Measurements from ENCODE around the gene PFDN5.
A peak's percentile ranks its signal among the peaks of the same experiment; 100 is the strongest.
"Not testable (repeated sequence)": the region's sequence is repeated elsewhere in the genome, so short reads cannot be mapped to it uniquely, and the experiment has no call there.

Gene PFDN5

GRCh38 chr12:53324113-53324778 lies 28.9 kb downstream of the PFDN5 start:
- in situ Hi-C loops (cut with MboI; ENCODE audit: low pct_unique_long_range_greater_than_20kb, low sequenced_read_pairs) = no loop called here
- peak; percentile 87 for DNase-seq

GRCh38 chr12:53324779-53325510 lies 29.6 kb downstream of the PFDN5 start:
- DNase-seq = peak; percentile 89
- in situ Hi-C loops (cut with MboI; ENCODE audit: low pct_unique_long_range_greater_than_20kb, low sequenced_read_pairs) = no loop called here

GRCh38 chr12:53325511-53326061 lies 30.2 kb downstream of the PFDN5 start:
- DNase-seq = no peak
- in situ Hi-C loops (cut with MboI; ENCODE audit: low pct_unique_long_range_greater_than_20kb, low sequenced_read_pairs) = no loop called here

GRCh38 chr12:53326460-53327185 lies 31.3 kb downstream of the PFDN5 start:
- no peak for DNase-seq
- in situ Hi-C loops (cut with MboI; ENCODE audit: low pct_unique_long_range_greater_than_20kb, low sequenced_read_pairs) = no loop called here

- DNase-seq = peak; percentile 49
- in situ Hi-C loops (cut with MboI; ENCODE audit: low pct_unique_long_range_greater_than_20kb, low sequenced_read_pairs) = no loop called here
Observed at GRCh38 chr12:53327435-53328042, 32.2 kb downstream of the PFDN5 start.

GRCh38 chr12:53328043-53328435 lies 32.7 kb downstream of the PFDN5 start:
- DNase-seq = no peak

GRCh38 chr12:53330671-53331070 lies 35.3 kb downstream of the PFDN5 start:
- no peak for DNase-seq
- in situ Hi-C loops (cut with MboI; ENCODE audit: low pct_unique_long_range_greater_than_20kb, low sequenced_read_pairs) = no loop called here

More at GRCh38 chr12:53328043-53328435, 32.7 kb downstream of the PFDN5 start:
- in situ Hi-C loops (cut with MboI; ENCODE audit: low pct_unique_long_range_greater_than_20kb, low sequenced_read_pairs) = no loop called here

- DNase-seq; in situ Hi-C loops (cut with MboI; ENCODE audit: low pct_unique_long_range_greater_than_20kb, low sequenced_read_pairs): not testable (repeated sequence)
Observed at GRCh38 chr12:53332339-53332738, 37.0 kb downstream of the PFDN5 start.

- no peak for DNase-seq
- in situ Hi-C loops (cut with MboI; ENCODE audit: low pct_unique_long_range_greater_than_20kb, low sequenced_read_pairs) = no loop called here
Observed at GRCh38 chr12:53332744-53333143, 37.4 kb downstream of the PFDN5 start.

GRCh38 chr12:53333289-53333688 lies 37.9 kb downstream of the PFDN5 start:
- in situ Hi-C loops (cut with MboI; ENCODE audit: low pct_unique_long_range_greater_than_20kb, low sequenced_read_pairs) = no loop called here
- DNase-seq = no peak

GRCh38 chr12:53333845-53334244 lies 38.5 kb downstream of the PFDN5 start:
- in situ Hi-C loops (cut with MboI; ENCODE audit: low pct_unique_long_range_greater_than_20kb, low sequenced_read_pairs) = no loop called here
- no peak for DNase-seq

GRCh38 chr12:53334822-53335221 lies 39.5 kb downstream of the PFDN5 start:
- DNase-seq = no peak

GRCh38 chr12:53336181-53336681 lies 40.9 kb downstream of the PFDN5 start, which contains the start of gene SP7:
TSS of gene SP7 (minus strand) at chr12:53336354. CDS start at chr12:53335646, 708 bp downstream.
- peak; percentile 87 for DNase-seq
- in situ Hi-C loops (cut with MboI; ENCODE audit: low pct_unique_long_range_greater_than_20kb, low sequenced_read_pairs) = no loop called here

More at GRCh38 chr12:53334822-53335221, 39.5 kb downstream of the PFDN5 start:
- in situ Hi-C loops (cut with MboI; ENCODE audit: low pct_unique_long_range_greater_than_20kb, low sequenced_read_pairs) = no loop called here

GRCh38 chr12:53338017-53338416 lies 42.7 kb downstream of the PFDN5 start:
- DNase-seq = no peak
- in situ Hi-C loops (cut with MboI; ENCODE audit: low pct_unique_long_range_greater_than_20kb, low sequenced_read_pairs) = no loop called here

GRCh38 chr12:53338916-53339315 lies 43.6 kb downstream of the PFDN5 start:
- in situ Hi-C loops (cut with MboI; ENCODE audit: low pct_unique_long_range_greater_than_20kb, low sequenced_read_pairs) = no loop called here
- DNase-seq = no peak

- no peak for DNase-seq
- in situ Hi-C loops (cut with MboI; ENCODE audit: low pct_unique_long_range_greater_than_20kb, low sequenced_read_pairs) = no loop called here
Observed at GRCh38 chr12:53340398-53340797, 45.1 kb downstream of the PFDN5 start.

- no peak for DNase-seq
- in situ Hi-C loops (cut with MboI; ENCODE audit: low pct_unique_long_range_greater_than_20kb, low sequenced_read_pairs) = no loop called here
Observed at GRCh38 chr12:53343449-53343848, 48.1 kb downstream of the PFDN5 start.

- no peak for DNase-seq
Observed at GRCh38 chr12:53343969-53344368, 48.6 kb downstream of the PFDN5 start.

GRCh38 chr12:53344487-53344823 lies 49.1 kb downstream of the PFDN5 start:
- in situ Hi-C loops (cut with MboI; ENCODE audit: low pct_unique_long_range_greater_than_20kb, low sequenced_read_pairs) = no loop called here

More at GRCh38 chr12:53343969-53344368, 48.6 kb downstream of the PFDN5 start:
- in situ Hi-C loops (cut with MboI; ENCODE audit: low pct_unique_long_range_greater_than_20kb, low sequenced_read_pairs) = no loop called here

More at GRCh38 chr12:53344487-53344823, 49.1 kb downstream of the PFDN5 start:
- DNase-seq = no peak

All from KBM-7 (cell line).